ENCODE results near the gene KCNJ2. TPM values are rescaled to one million over a fixed set of nuclear protein-coding genes. Genes with fewer than 3 reads are reported as not detected.

Gene KCNJ2
- total and polyA plus RNA-seq, 2 donors (not counting 1 experiment from before 2014, with no cell fraction given) = not detected

DNA sequence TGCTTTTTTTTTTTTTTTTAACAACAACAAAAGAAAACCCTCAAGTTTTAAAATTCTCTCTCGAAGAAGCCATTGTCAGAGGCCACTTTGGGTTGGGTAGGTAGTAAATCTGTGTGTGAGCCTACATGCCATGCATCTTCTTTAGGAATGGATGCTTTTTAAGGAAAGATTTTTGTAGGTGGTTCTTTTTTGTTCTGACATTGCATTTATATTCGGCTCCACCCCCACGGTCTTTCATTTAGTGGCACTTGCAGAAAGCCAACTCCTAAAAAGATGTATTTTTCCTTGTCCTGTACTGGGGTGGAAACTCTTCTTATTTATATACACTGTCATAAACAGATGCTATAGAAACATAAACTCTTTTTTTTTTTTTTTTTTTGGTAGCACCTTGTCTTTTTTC lies 35.1 kb downstream of the KCNJ2 start:
- WGBS (ENCODE audit: insufficient coverage) = no CpG with 5 or more reads among the region's 3 CpGs
- ChIA-PET CTCF (no interaction called here), POLR2A (no interaction called here)
- Histone ChIP-seq H3K36me3 (replicated peaks in 1 of 2; ENCODE audit: control extremely low read depth in 1 of 2, control insufficient read depth in 1 of 2, extremely low read depth in 1 of 2, insufficient read depth in 2 of 2, low read length in 1 of 2) (no peaks in the 10 kb centered on the region), H3K27me3 (replicated peaks in 1 of 4; ENCODE audit: control extremely low read depth in 1 of 4, control insufficient read depth in 3 of 4, insufficient read depth in 4 of 4, low read length in 3 of 4) (no peaks in the 10 kb centered on the region), H3K4me3 (ENCODE audit: control extremely low read depth in 1 of 5, extremely low read depth in 1 of 5, insufficient read depth in 1 of 5, low read depth in 2 of 5, low read length in 4 of 5) (no peak overlapping the region), H3K9me3 (ENCODE audit: control extremely low read depth in 1 of 3, control insufficient read depth in 2 of 3, insufficient read depth in 1 of 3, low read length in 2 of 3) (no peaks in the 10 kb centered on the region), H3K27ac (ENCODE audit: low read length in 2 of 2) (no peak overlapping the region), H2AFZ (ENCODE audit: insufficient read depth, low read depth, low read length, poor library complexity, severe bottlenecking) (no peak overlapping the region), H3K9ac (ENCODE audit: low read length) (no peak overlapping the region), H3K4me2 (replicated peaks; ENCODE audit: low read depth, low read length, poor library complexity, severe bottlenecking) (no peak overlapping the region), H4K20me1 (ENCODE audit: control insufficient read depth, insufficient read depth, low read length, poor library complexity, severe bottlenecking) (no peaks in the 10 kb centered on the region), H3K4me1 (ENCODE audit: control insufficient read depth in 2 of 2, insufficient read depth in 2 of 2, low read length in 2 of 2) (no peaks in the 10 kb centered on the region), H3K79me2 (ENCODE audit: control insufficient read depth, insufficient read depth, low read length) (no peaks in the 10 kb centered on the region)
- Mint-ChIP-seq H3K27ac (no peak overlapping the region), H3K9me3 (ENCODE audit: insufficient read depth) (no peaks in the 10 kb centered on the region), H3K4me3 (no peak overlapping the region), H3K27me3 (no peaks in the 10 kb centered on the region), H3K4me1 (no peaks in the 10 kb centered on the region)
- TF ChIP-seq, protein P1, sequence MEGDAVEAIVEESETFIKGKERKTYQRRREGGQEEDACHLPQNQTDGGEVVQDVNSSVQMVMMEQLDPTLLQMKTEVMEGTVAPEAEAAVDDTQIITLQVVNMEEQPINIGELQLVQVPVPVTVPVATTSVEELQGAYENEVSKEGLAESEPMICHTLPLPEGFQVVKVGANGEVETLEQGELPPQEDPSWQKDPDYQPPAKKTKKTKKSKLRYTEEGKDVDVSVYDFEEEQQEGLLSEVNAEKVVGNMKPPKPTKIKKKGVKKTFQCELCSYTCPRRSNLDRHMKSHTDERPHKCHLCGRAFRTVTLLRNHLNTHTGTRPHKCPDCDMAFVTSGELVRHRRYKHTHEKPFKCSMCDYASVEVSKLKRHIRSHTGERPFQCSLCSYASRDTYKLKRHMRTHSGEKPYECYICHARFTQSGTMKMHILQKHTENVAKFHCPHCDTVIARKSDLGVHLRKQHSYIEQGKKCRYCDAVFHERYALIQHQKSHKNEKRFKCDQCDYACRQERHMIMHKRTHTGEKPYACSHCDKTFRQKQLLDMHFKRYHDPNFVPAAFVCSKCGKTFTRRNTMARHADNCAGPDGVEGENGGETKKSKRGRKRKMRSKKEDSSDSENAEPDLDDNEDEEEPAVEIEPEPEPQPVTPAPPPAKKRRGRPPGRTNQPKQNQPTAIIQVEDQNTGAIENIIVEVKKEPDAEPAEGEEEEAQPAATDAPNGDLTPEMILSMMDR (IDR thresholded peaks at IDR 0.05) = no peak
- TF ChIP-seq EZH2 (IDR thresholded peaks at IDR 0.05; ENCODE audit: borderline replicate concordance, insufficient read depth, low read depth, low read length, poor library complexity, severe bottlenecking) = no peak
- ATAC-seq (ENCODE audit: low read depth) (no peak), DNase-seq (no peak)
- intact Hi-C loops (cut with micrococcal nuclease) = no loop called here

DNA sequence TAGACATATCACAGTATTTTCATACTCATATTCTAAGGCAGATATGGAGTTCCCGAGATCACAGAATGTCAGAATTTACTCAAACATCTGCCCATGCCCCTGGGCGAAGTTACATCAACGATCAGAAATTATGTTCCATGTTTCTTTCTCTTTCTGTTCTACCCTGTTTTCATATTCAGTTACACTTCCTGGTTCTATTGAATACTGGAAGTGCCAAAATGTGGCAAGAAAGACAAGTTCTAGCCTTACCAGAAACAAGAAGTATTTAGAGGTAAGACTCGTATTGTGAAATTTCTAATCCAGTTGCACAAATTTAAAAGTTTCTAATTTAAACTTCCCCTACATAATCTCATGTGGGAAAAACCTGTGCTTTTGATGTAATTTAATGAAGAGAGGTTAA lies 36.1 kb downstream of the KCNJ2 start:
- no peak overlapping the region for H3K4me2 ChIP-seq (replicated peaks; ENCODE audit: low read depth, low read length, poor library complexity, severe bottlenecking)
- TF ChIP-seq, protein P1 (IDR thresholded peaks at IDR 0.05) = no peak
- no peak for TF ChIP-seq EZH2 (IDR thresholded peaks at IDR 0.05; ENCODE audit: borderline replicate concordance, insufficient read depth, low read depth, low read length, poor library complexity, severe bottlenecking)
- Mint-ChIP-seq H3K4me1 (no peaks in the 10 kb centered on the region), H3K27ac (no peak overlapping the region), H3K27me3 (no peaks in the 10 kb centered on the region), H3K9me3 (ENCODE audit: insufficient read depth) (no peaks in the 10 kb centered on the region), H3K4me3 (no peak overlapping the region)
- H2AFZ ChIP-seq (ENCODE audit: insufficient read depth, low read depth, low read length, poor library complexity, severe bottlenecking) = no peak overlapping the region
- no peak for ATAC-seq (ENCODE audit: low read depth)
- intact Hi-C loops (cut with micrococcal nuclease) = no loop called here
- H3K9me3 ChIP-seq (ENCODE audit: control extremely low read depth in 1 of 3, control insufficient read depth in 2 of 3, insufficient read depth in 1 of 3, low read length in 2 of 3) = no peaks in the 10 kb centered on the region
- ChIA-PET POLR2A (no interaction called here), CTCF (no interaction called here)
- WGBS (ENCODE audit: insufficient coverage) = 70% methylated on average over 3 of the region's 4 CpGs
- no peaks in the 10 kb centered on the region for H3K4me1 ChIP-seq (ENCODE audit: control insufficient read depth in 2 of 2, insufficient read depth in 2 of 2, low read length in 2 of 2)
- H3K4me3 ChIP-seq (ENCODE audit: control extremely low read depth in 1 of 5, extremely low read depth in 1 of 5, insufficient read depth in 1 of 5, low read depth in 2 of 5, low read length in 4 of 5) = no peak overlapping the region
- H3K9ac ChIP-seq (ENCODE audit: low read length) = no peak overlapping the region
- H3K27ac ChIP-seq (ENCODE audit: low read length in 2 of 2) = no peak overlapping the region
- H4K20me1 ChIP-seq (ENCODE audit: control insufficient read depth, insufficient read depth, low read length, poor library complexity, severe bottlenecking) = no peaks in the 10 kb centered on the region
- DNase-seq = no peak
- H3K79me2 ChIP-seq (ENCODE audit: control insufficient read depth, insufficient read depth, low read length) = no peaks in the 10 kb centered on the region
- H3K36me3 ChIP-seq (replicated peaks in 1 of 2; ENCODE audit: control extremely low read depth in 1 of 2, control insufficient read depth in 1 of 2, extremely low read depth in 1 of 2, insufficient read depth in 2 of 2, low read length in 1 of 2) = no peaks in the 10 kb centered on the region
- H3K27me3 ChIP-seq (replicated peaks in 1 of 4; ENCODE audit: control extremely low read depth in 1 of 4, control insufficient read depth in 3 of 4, insufficient read depth in 4 of 4, low read length in 3 of 4) = no peaks in the 10 kb centered on the region
